GM21717 (cell line): ENCODE results near the gene KCNB1.

Experiments
- ATAC-seq: cut with Tn5 transposase; IDR thresholded peaks from one replicate; pipeline ENCODE4 v1.9.1; 2021; ENCODE audit warnings: mild to moderate bottlenecking, moderate library complexity; ENCODE audit not compliant: unreplicated experiment

KCNB1 gene

GRCh38 chr20:49444553-49444990 lies 37.9 kb downstream of the KCNB1 start:
- ATAC-seq = no peak

GRCh38 chr20:49437057-49437456 lies 45.4 kb downstream of the KCNB1 start:
- no peak for ATAC-seq

- no peak for ATAC-seq
Measured at GRCh38 chr20:49435639-49436038, 46.8 kb downstream of the KCNB1 start.

- no peak for ATAC-seq
Measured at GRCh38 chr20:49433333-49433732, 49.1 kb downstream of the KCNB1 start.

GRCh38 chr20:49432550-49432949 lies 49.9 kb downstream of the KCNB1 start:
- no peak for ATAC-seq

GRCh38 chr20:49431329-49431728 lies 51.1 kb downstream of the KCNB1 start:
- no peak for ATAC-seq

GRCh38 chr20:49430320-49430719 lies 52.1 kb downstream of the KCNB1 start:
- no peak for ATAC-seq

GRCh38 chr20:49427751-49428518 lies 54.5 kb downstream of the KCNB1 start:
- no peak for ATAC-seq

- no peak for ATAC-seq
Measured at GRCh38 chr20:49426873-49427272, 55.6 kb downstream of the KCNB1 start.

GRCh38 chr20:49426395-49426794 lies 56.1 kb downstream of the KCNB1 start:
- ATAC-seq = no peak

GRCh38 chr20:49424536-49424935 lies 57.9 kb downstream of the KCNB1 start:
- no peak for ATAC-seq

GRCh38 chr20:49422161-49422560 lies 60.3 kb downstream of the KCNB1 start:
- ATAC-seq = no peak

- ATAC-seq = no peak
Measured at GRCh38 chr20:49420811-49421295, 61.6 kb downstream of the KCNB1 start.

GRCh38 chr20:49420292-49420691 lies 62.2 kb downstream of the KCNB1 start:
- ATAC-seq = no peak

- ATAC-seq = no peak
Measured at GRCh38 chr20:49419785-49420184, 62.7 kb downstream of the KCNB1 start.

GRCh38 chr20:49418809-49419208 lies 63.7 kb downstream of the KCNB1 start:
- ATAC-seq = no peak

- ATAC-seq = no peak
Measured at GRCh38 chr20:49417843-49418555, 64.5 kb downstream of the KCNB1 start.

GRCh38 chr20:49415668-49416044 lies 66.8 kb downstream of the KCNB1 start:
- no peak for ATAC-seq

GRCh38 chr20:49415005-49415667 lies 67.3 kb downstream of the KCNB1 start:
- no peak for ATAC-seq

GRCh38 chr20:49413677-49414076 lies 68.8 kb downstream of the KCNB1 start:
- no peak for ATAC-seq

- ATAC-seq = no peak
Measured at GRCh38 chr20:49412953-49413352, 69.5 kb downstream of the KCNB1 start.

GRCh38 chr20:49412254-49412653 lies 70.2 kb downstream of the KCNB1 start:
- ATAC-seq = no peak
